ENCODE data around the gene LRP1B.

DNA sequence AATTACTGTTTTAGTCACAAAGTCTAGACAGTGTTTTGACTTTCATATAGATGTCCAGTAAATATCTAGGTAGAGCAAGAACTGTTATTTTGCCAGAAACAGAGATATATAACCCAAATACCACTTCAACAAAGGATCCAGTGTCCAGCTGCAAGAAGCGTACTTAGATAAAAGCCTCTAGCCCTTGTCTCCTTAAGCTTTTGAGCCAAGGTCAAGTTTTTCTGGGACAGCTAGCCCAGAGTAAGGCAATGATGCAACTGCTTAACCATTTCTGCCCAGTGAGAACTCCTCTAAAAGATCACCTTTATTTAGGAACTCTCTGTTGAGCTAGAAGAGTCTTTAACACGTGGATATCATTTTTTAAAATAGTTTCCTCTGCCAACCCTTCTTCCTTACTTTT is 1925.7 kb downstream of the LRP1B start:
- TF ChIP-seq, protein P1, sequence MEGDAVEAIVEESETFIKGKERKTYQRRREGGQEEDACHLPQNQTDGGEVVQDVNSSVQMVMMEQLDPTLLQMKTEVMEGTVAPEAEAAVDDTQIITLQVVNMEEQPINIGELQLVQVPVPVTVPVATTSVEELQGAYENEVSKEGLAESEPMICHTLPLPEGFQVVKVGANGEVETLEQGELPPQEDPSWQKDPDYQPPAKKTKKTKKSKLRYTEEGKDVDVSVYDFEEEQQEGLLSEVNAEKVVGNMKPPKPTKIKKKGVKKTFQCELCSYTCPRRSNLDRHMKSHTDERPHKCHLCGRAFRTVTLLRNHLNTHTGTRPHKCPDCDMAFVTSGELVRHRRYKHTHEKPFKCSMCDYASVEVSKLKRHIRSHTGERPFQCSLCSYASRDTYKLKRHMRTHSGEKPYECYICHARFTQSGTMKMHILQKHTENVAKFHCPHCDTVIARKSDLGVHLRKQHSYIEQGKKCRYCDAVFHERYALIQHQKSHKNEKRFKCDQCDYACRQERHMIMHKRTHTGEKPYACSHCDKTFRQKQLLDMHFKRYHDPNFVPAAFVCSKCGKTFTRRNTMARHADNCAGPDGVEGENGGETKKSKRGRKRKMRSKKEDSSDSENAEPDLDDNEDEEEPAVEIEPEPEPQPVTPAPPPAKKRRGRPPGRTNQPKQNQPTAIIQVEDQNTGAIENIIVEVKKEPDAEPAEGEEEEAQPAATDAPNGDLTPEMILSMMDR (IDR thresholded peaks at IDR 0.05), result no peak
- no peak for TF ChIP-seq EZH2 (IDR thresholded peaks at IDR 0.05; ENCODE audit: borderline replicate concordance, insufficient read depth, low read depth, low read length, poor library complexity, severe bottlenecking)
